HG03097 (cell line): ENCODE data around the gene RRP1.

ENCODE experiments used
- ATAC-seq: cut with Tn5 transposase; IDR thresholded peaks from one replicate; pipeline ENCODE4 v1.9.1; 2021; ENCODE audit not compliant: unreplicated experiment, low FRiP score

Gene RRP1

GRCh38 chr21:43789276-43790009 lies at the start of gene RRP1:
TSS of gene RRP1 (plus strand) at chr21:43789577. CDS start at chr21:43789630, 53 bp downstream.
- peak; percentile 80 for ATAC-seq

DNA sequence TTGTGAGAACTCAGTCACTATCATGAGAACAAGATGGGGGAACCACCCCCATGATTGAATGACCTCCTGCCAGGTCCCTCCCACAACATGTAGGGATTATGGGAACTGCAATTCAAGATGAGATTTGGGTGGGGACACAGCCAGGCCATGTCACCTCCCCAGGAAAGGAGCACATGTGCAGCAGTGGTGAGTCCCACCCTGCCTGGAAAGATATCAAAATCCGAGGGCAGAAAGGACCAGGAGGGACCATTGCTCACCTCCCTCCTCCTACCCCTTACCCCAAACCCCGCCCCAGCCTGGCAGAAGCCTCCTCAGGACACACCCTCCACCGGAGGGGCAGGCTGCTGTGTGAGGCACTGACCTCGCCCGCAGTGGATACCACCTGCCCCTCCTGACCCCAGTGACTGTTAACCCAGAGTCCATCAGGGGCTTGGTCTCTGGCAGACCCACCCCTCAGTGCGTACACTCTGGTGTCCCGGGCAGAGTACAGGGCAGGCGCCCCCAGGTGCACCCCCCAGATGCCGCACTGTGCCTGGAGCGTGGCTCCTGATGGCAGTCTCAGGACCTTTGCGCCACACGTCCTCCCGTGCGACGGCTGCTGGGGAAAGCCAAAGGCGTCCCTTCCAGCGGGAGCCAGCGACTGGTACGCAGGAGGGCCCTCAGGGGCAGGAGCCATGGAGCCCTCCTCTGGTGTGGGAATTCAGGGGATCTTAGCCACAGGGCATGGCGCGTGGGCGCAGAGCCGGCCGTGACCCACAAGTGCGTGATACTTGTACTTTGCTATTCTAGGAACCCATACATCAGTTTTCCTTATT lies 49.5 kb upstream of the RRP1 start:
- no peak for ATAC-seq

DNA sequence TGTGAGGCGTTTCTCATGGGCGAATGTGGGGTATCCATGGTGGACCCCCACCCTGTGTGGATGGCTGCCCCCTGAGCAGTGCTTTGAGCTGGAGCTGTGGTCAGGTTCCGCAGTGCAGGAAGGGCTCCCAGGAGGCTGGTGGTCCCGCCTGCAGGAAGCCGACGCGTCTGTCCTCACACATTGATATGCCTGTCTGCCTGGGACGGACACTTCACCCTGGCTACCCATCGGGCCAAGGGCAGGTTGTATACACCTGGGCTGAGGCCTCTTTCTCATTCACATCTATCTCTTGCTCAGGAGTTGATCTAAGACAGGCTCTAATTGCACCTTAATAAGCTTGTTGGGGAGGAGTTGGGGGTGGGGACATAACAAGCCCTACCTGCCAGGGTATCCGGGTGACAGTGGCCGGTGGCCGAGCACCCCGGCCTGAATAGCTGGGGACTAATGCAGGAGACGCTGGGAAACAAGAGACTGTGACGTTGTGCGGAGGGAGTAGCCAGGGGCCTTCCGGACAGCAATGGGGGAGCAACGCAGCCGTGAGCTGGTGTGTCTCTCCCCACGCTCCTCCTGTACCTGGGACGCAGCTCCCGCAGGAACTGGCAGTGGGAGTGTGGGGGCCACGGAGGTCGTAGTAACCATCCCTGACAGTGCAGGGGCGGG lies 48.8 kb upstream of the RRP1 start:
- ATAC-seq: no peak

- no peak for ATAC-seq
Observed at GRCh38 chr21:43741423-43742096, 47.8 kb upstream of the RRP1 start.

GRCh38 chr21:43743947-43744346 lies 45.4 kb upstream of the RRP1 start:
- no peak for ATAC-seq

DNA sequence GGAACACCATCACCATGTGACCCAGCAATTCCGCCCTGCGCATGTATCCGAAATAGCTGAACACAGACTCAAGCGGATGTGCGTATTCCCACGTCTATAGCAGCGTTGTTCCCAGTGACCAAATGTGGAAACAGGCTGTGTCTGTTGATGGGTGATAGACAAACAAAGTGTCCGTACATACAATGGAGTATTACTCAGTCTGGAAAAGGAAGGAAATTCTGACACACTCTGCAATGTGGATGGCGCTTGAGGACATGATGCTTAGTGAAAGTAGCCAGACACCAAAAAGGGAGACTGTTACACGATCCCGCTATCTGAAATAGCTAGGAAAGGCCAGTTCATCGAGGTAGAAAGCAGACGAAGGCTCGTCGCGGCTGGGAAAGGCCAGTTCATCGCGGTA lies 44.7 kb upstream of the RRP1 start:
- no peak for ATAC-seq

GRCh38 chr21:43745772-43746517 lies 43.4 kb upstream of the RRP1 start:
- no peak for ATAC-seq

DNA sequence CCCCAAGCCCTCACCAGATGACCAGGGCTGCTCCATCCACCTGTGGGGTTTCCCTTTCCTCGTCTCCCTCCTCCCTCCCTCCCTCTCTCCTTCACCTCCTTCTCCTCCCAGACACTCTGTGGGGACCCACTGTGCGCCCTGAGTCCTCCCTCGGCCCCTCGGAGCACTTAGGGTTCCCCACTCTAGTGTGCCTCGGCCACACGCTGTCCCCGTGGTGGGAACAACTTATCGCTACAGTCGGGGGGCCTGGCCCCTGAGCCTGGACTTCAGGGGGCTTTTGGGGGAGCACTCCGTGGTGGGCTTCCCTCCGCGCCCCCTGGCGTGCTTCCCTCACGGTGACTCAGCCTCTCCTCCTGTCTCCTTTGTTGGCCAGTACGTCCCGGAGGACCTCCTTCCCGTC lies 40.8 kb upstream of the RRP1 start:
- ATAC-seq: no peak

- no peak for ATAC-seq
Observed at GRCh38 chr21:43749651-43750262, 39.6 kb upstream of the RRP1 start.

DNA sequence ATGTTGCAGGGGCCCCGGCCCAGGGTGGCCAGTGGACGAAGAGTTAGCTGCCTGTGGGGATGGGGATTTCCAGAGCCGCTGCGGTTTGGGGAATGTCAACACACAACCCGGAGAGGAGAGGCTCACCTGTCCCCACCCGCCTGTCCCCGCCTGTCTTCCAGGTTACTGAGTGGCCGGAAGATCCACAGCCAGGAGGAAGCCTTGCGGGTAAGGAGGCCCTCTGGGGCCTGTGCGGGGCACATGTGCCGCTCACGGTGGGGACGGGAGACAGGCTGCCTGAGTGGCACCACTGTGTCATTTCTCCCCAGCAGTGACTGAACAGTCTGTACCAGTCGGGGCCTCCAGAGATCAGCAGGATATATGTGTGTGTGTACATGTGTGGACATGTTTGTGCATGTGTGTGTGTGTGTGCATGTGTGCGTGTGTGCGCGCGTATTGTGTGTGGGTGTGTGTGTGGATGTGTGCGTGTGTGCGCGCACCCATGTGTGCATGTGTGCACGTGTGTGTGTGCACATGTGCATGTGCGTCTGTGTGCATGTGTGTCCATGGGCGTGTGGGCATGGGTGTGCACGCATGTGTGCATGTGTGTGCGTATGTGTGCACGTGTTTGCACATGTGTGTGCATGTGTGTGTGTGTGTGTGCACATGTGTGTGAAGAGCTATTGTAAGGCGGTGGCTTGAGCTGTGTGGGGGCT lies 38.9 kb upstream of the RRP1 start:
- ATAC-seq: no peak

- ATAC-seq: no peak
Observed at GRCh38 chr21:43751955-43752591, 37.3 kb upstream of the RRP1 start.

- ATAC-seq: no peak
Observed at GRCh38 chr21:43752758-43753438, 36.5 kb upstream of the RRP1 start.

GRCh38 chr21:43753439-43753799 lies 36.0 kb upstream of the RRP1 start:
- ATAC-seq: no peak

- no peak for ATAC-seq
Observed at GRCh38 chr21:43754948-43755781, 34.2 kb upstream of the RRP1 start.

- no peak for ATAC-seq
Observed at GRCh38 chr21:43755820-43756594, 33.4 kb upstream of the RRP1 start.

GRCh38 chr21:43757601-43758000 lies 31.8 kb upstream of the RRP1 start:
- ATAC-seq: no peak
